Measurements from ENCODE around the gene HOXA4. TPM values are rescaled to one million over a fixed set of nuclear protein-coding genes. Genes with fewer than 3 reads are reported as not detected.

Gene HOXA4
- total RNA-seq, 1 donor from 2014 or later = 0.98 TPM

DNA sequence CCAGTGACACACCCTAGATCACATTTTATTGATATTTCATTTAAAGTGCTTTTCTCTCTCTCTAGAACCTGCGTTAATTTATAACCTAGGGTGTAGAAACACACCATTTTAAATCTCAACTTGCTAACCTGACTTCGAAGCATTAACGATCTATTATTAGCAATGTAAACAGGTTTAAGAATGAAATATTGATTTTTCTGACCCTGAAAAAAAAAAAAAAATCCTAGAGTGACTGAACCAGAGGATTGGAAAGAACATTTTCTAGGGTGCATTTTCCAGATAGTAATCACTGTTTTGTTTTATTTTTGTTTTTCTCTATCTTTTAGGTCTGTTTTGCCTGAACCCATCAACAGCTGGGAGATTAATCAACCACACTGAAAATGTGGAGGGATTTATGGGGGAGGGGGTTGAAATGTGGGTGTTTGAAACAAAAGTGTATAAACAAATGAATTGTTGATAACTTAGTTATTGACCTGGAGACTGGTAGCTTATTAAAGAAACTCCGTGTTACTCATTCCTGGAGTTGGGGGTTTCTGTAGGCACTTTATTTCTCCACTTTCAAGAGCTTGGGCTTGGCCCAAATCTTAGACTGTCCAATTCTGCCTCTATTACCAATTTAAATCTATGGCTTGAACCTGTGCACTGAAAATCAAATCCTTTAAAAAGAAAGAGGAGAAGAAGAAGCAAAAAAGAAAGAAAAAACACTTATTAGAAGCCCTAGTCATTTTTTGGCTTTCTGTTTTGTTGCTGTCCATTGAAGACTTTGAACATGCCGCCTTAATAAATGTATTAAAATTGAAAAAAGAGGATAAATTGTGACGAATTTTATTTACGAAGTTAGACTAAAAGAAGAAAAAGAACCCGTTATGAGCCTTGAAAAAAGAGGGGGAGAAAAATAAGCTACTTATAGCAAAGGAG is 30.8 kb downstream of the HOXA4 start:
- no peak for DNase-seq (ENCODE audit: extremely low spot score in 2 of 2)
- no peaks in the 10 kb centered on the region for H3K36me3 ChIP-seq
- H3K4me3 ChIP-seq = no peak overlapping the region
- H3K27me3 ChIP-seq = no peaks in the 10 kb centered on the region
- intact Hi-C loops (cut with DNase I) = no loop called here
- H3K27ac ChIP-seq = no peak overlapping the region
- no peak for TF ChIP-seq POLR2AphosphoS5 (IDR thresholded peaks at IDR 0.05; ENCODE audit: insufficient read depth in 1 of 2, low read depth in 1 of 2)
- TF ChIP-seq, protein P1, sequence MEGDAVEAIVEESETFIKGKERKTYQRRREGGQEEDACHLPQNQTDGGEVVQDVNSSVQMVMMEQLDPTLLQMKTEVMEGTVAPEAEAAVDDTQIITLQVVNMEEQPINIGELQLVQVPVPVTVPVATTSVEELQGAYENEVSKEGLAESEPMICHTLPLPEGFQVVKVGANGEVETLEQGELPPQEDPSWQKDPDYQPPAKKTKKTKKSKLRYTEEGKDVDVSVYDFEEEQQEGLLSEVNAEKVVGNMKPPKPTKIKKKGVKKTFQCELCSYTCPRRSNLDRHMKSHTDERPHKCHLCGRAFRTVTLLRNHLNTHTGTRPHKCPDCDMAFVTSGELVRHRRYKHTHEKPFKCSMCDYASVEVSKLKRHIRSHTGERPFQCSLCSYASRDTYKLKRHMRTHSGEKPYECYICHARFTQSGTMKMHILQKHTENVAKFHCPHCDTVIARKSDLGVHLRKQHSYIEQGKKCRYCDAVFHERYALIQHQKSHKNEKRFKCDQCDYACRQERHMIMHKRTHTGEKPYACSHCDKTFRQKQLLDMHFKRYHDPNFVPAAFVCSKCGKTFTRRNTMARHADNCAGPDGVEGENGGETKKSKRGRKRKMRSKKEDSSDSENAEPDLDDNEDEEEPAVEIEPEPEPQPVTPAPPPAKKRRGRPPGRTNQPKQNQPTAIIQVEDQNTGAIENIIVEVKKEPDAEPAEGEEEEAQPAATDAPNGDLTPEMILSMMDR (IDR thresholded peaks at IDR 0.05) = no peak
- no peak for TF ChIP-seq POLR2A (IDR thresholded peaks at IDR 0.05)
- H3K4me1 ChIP-seq = peaks cover 41% of the 10 kb centered on the region
- no peaks in the 10 kb centered on the region for H3K9me3 ChIP-seq

- no peak for DNase-seq (ENCODE audit: extremely low spot score in 2 of 2)
- Histone ChIP-seq H3K4me1 (peaks cover 41% of the 10 kb centered on the region), H3K36me3 (no peaks in the 10 kb centered on the region), H3K27ac (no peak overlapping the region), H3K4me3 (peak overlapping the region; percentile 20 to 24), H3K27me3 (no peaks in the 10 kb centered on the region), H3K9me3 (no peaks in the 10 kb centered on the region)
- TF ChIP-seq POLR2A (IDR thresholded peaks at IDR 0.05) = no peak
- TF ChIP-seq POLR2AphosphoS5 (IDR thresholded peaks at IDR 0.05; ENCODE audit: insufficient read depth in 1 of 2, low read depth in 1 of 2) = peak; percentile 47 to 70
- intact Hi-C loops (cut with DNase I) = no loop called here
Measured at GRCh38 chr7:27098578-27099451, 31.7 kb downstream of the HOXA4 start.

DNA sequence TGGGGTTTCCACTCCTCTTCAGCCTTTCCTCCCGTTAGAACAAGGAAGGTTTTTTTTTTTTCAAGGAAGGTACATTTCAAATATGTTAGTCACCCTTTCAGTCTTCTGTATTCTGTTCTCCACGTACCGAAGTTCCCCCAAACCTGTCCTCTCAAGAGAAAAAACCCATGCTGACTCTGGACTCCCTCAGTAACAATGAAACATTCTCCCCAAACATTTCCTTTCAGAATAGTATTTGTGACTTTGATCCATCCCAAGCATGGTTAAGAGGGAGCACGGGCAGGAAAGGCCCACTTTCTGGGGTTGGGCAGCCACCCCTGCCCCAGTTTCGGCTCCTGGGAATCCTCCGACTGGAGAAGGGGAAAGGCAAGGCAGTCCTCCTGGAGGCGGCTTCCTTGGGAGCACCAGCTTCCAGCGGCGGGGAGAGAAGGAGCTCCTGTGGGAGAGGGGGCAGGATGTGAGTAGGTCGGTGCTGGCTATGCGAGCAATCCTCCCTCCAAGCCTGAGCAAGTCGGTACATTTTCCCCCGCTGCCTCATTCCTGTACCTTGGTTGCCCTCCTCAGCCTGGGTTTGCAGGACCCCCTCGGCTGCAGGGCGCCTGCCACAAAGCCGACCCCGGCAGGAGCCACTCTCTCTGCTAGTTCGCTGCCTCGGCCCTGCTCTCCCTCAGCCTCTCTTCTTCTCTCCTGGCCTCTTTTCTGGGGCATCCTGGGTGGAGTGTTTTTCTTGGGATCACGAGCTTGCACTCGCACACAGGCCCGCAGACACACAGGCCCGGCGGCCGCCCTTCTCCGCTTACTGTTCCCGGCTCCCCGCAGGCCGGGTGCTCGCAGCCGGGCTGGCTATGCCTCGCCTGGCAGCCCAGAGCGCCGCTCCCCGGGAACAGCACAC is 32.6 kb downstream of the HOXA4 start:
- intact Hi-C loops (cut with DNase I) = no loop called here
- Histone ChIP-seq H3K4me3 (peak overlapping the region; percentile 20 to 24), H3K27ac (no peak overlapping the region), H3K9me3 (no peaks in the 10 kb centered on the region), H3K36me3 (no peaks in the 10 kb centered on the region), H3K27me3 (no peaks in the 10 kb centered on the region), H3K4me1 (peaks cover 41% of the 10 kb centered on the region)
- DNase-seq (ENCODE audit: extremely low spot score in 2 of 2) = no peak
- TF ChIP-seq POLR2A (IDR thresholded peaks at IDR 0.05) (no peak), POLR2AphosphoS5 (IDR thresholded peaks at IDR 0.05; ENCODE audit: insufficient read depth in 1 of 2, low read depth in 1 of 2) (no peak)
- TF ChIP-seq, protein P1 (IDR thresholded peaks at IDR 0.05) = no peak

DNA sequence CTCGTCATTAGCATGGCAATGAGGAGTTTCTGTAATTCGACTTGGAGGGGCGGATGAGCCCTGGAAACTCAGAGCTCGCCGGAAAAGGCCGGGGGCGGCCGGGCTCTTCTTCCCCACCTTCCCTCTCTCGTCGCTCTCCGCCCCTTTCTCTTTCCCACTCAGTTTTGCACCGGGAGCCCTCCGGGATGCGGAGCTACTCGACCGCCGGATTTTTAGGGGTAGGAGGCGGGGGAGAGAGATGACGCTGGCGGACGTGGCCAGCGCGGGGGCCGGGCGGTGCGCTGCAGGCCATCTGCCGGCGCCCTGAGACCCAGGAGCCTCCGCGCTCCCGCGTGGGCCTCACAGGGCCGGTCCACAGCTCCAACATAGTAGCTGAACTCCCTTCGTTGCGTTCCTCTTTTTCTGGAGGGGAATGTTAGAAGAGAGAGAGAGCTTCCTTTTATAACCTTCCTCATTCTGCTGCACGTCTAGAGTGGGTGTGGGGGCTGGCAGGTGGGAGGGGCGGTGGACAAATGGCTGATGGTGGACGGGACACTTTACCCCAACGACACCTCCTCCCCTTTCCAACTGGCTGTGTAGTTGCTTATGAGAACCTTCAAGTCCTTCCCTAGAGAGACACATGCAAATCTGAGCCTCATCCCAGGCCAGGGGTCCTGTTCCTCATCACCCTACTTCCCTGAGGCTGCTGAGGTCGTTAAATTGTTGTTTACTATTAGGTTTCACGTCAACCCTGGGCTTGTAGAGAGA is 33.6 kb downstream of the HOXA4 start:
- Histone ChIP-seq H3K4me3 (peak overlapping the region; percentile 66 to 72), H3K27me3 (no peaks in the 10 kb centered on the region), H3K9me3 (no peaks in the 10 kb centered on the region), H3K27ac (peak overlapping the region; percentile 75), H3K36me3 (no peaks in the 10 kb centered on the region), H3K4me1 (peaks cover 41% of the 10 kb centered on the region)
- TF ChIP-seq POLR2AphosphoS5 (IDR thresholded peaks at IDR 0.05; ENCODE audit: insufficient read depth in 1 of 2, low read depth in 1 of 2) (no peak), POLR2A (IDR thresholded peaks at IDR 0.05) (no peak)
- TF ChIP-seq, protein P1 (IDR thresholded peaks at IDR 0.05) = no peak
- intact Hi-C loops (cut with DNase I) = no loop called here
- no peak for DNase-seq (ENCODE audit: extremely low spot score in 2 of 2)
